ENCODE data around the gene TRIM33. TPM values are rescaled to one million over a fixed set of nuclear protein-coding genes. Genes with fewer than 3 reads are reported as not detected.

Gene TRIM33
- total RNA-seq, 2 donors from 2014 or later: 36.7 to 54.9 TPM

GRCh38 chr1:114439369-114439768 is 71.6 kb downstream of the TRIM33 start:
- Histone ChIP-seq H3K4me1 (replicated peaks) (no peaks in the 10 kb centered on the region), H3K27ac (no peak overlapping the region), H3K36me3 (no peaks in the 10 kb centered on the region), H3K4me3 (no peak overlapping the region), H3K27me3 (replicated peaks; ENCODE audit: insufficient read depth) (no peaks in the 10 kb centered on the region), H3K9me3 (no peaks in the 10 kb centered on the region)
- WGBS: 97% methylated on average over 4 of the region's 4 CpGs
- no peak for DNase-seq (ENCODE audit: low spot score)
- TF ChIP-seq CTCF (IDR thresholded peaks at IDR 0.05) (no peak), POLR2AphosphoS5 (IDR thresholded peaks at IDR 0.05) (no peak), POLR2A (IDR thresholded peaks at IDR 0.05) (no peak)
- intact Hi-C loops (cut with DNase I): no loop called here

- TF ChIP-seq POLR2AphosphoS5 (IDR thresholded peaks at IDR 0.05) (no peak), POLR2A (IDR thresholded peaks at IDR 0.05) (no peak), CTCF (IDR thresholded peaks at IDR 0.05) (no peak)
- no peaks in the 10 kb centered on the region for H3K4me1 ChIP-seq (replicated peaks)
- no peak for DNase-seq (ENCODE audit: low spot score)
- H3K36me3 ChIP-seq: no peaks in the 10 kb centered on the region
- WGBS: 88% methylated on average over 1 of the region's 1 CpG
- no peaks in the 10 kb centered on the region for H3K27me3 ChIP-seq (replicated peaks; ENCODE audit: insufficient read depth)
- no peak overlapping the region for H3K4me3 ChIP-seq
- H3K9me3 ChIP-seq: no peaks in the 10 kb centered on the region
- H3K27ac ChIP-seq: no peak overlapping the region
- intact Hi-C loops (cut with DNase I): no loop called here
Observed at GRCh38 chr1:114437812-114438211, 73.2 kb downstream of the TRIM33 start.

- Histone ChIP-seq H3K4me3 (no peak overlapping the region), H3K4me1 (replicated peaks) (no peaks in the 10 kb centered on the region), H3K36me3 (no peaks in the 10 kb centered on the region), H3K27me3 (replicated peaks; ENCODE audit: insufficient read depth) (no peaks in the 10 kb centered on the region), H3K27ac (no peak overlapping the region), H3K9me3 (no peaks in the 10 kb centered on the region)
- intact Hi-C loops (cut with DNase I): no loop called here
- WGBS: 94% methylated on average over 3 of the region's 3 CpGs
- DNase-seq (ENCODE audit: low spot score): no peak
- TF ChIP-seq POLR2A (IDR thresholded peaks at IDR 0.05) (no peak), CTCF (IDR thresholded peaks at IDR 0.05) (no peak), POLR2AphosphoS5 (IDR thresholded peaks at IDR 0.05) (no peak)
Observed at GRCh38 chr1:114436799-114437198, 74.2 kb downstream of the TRIM33 start.

GRCh38 chr1:114435088-114435715 is 75.8 kb downstream of the TRIM33 start:
- Histone ChIP-seq H3K4me3 (no peak overlapping the region), H3K9me3 (no peaks in the 10 kb centered on the region), H3K36me3 (no peaks in the 10 kb centered on the region), H3K27me3 (replicated peaks; ENCODE audit: insufficient read depth) (no peaks in the 10 kb centered on the region), H3K27ac (no peak overlapping the region), H3K4me1 (replicated peaks) (no peaks in the 10 kb centered on the region)
- TF ChIP-seq CTCF (IDR thresholded peaks at IDR 0.05): no peak
- TF ChIP-seq POLR2AphosphoS5 (IDR thresholded peaks at IDR 0.05): no peak
- TF ChIP-seq POLR2A (IDR thresholded peaks at IDR 0.05): no peak
- intact Hi-C loops (cut with DNase I): no loop called here
- WGBS: 90% methylated on average over 1 of the region's 1 CpG
- DNase-seq (ENCODE audit: low spot score): no peak

- 63% methylated on average over 1 of the region's 1 CpG for WGBS
- Histone ChIP-seq H3K4me1 (replicated peaks) (no peaks in the 10 kb centered on the region), H3K9me3 (no peaks in the 10 kb centered on the region), H3K27ac (no peak overlapping the region), H3K27me3 (replicated peaks; ENCODE audit: insufficient read depth) (no peaks in the 10 kb centered on the region), H3K36me3 (no peaks in the 10 kb centered on the region), H3K4me3 (no peak overlapping the region)
- TF ChIP-seq POLR2AphosphoS5 (IDR thresholded peaks at IDR 0.05): no peak
- no peak for TF ChIP-seq CTCF (IDR thresholded peaks at IDR 0.05)
- TF ChIP-seq POLR2A (IDR thresholded peaks at IDR 0.05): no peak
- DNase-seq (ENCODE audit: low spot score): no peak
- intact Hi-C loops (cut with DNase I): no loop called here
Observed at GRCh38 chr1:114431026-114431425, 80.0 kb downstream of the TRIM33 start.

Data from prostate gland (tissue), 2 donors.